GM12878 (cell line): ENCODE data around the gene RINL. TPM values are rescaled to one million over a fixed set of nuclear protein-coding genes. Genes with fewer than 3 reads are reported as not detected.

ENCODE experiments used
- ETV6 ChIP-seq, 2 experiments: fragments of 450-650 bp in 1 of 2; IDR thresholded peaks in 1 of 2; conservative IDR thresholded peaks in 1 of 2; 2 replicates each; pipeline ENCODE4 v1.6.1; 2014; ENCODE audit warnings: antibody characterized with exemption in 1 of 2, borderline replicate concordance in 1 of 2, low read depth in 1 of 2, mild to moderate bottlenecking in 1 of 2, moderate library complexity in 1 of 2
- FOXK2 ChIP-seq: fragments of 450-650 bp; IDR thresholded peaks from 2 replicates; pipeline ENCODE4 v1.6.1; 2017; ENCODE audit warnings: mild to moderate bottlenecking, moderate library complexity
- HCFC1 ChIP-seq: fragments of 150-350 bp; IDR thresholded peaks from 2 replicates; pipeline ENCODE4 v1.6.1; 2014; ENCODE audit warnings: low read length
- KLF5 ChIP-seq: fragments of 450-650 bp; IDR thresholded peaks from 2 replicates; pipeline ENCODE4 v1.6.1; 2014; ENCODE audit warnings: mild to moderate bottlenecking; ENCODE audit not compliant: partially characterized antibody
- NR2C1 ChIP-seq: fragments of 450-650 bp; IDR thresholded peaks from 2 replicates; pipeline ENCODE4 v1.6.1; 2017; ENCODE audit warnings: antibody characterized with exemption, mild to moderate bottlenecking, moderate library complexity
- PAX5 ChIP-seq: IDR thresholded peaks from 2 replicates; pipeline ENCODE4 v1.6.1; 2011; ENCODE audit warnings: low read depth, low read length, borderline replicate concordance
- SIX5 ChIP-seq: IDR thresholded peaks from 2 replicates; pipeline ENCODE4 v1.6.1; 2011; ENCODE audit warnings: mild to moderate bottlenecking, low read depth, low read length, moderate library complexity; ENCODE audit not compliant: severe bottlenecking
- SPI1 ChIP-seq: IDR thresholded peaks from 2 replicates; pipeline ENCODE4 v1.6.1; 2011; ENCODE audit warnings: low read depth, mild to moderate bottlenecking, low read length, moderate library complexity, borderline replicate concordance; ENCODE audit not compliant: insufficient read depth
- WRNIP1 ChIP-seq: IDR thresholded peaks from 2 replicates; pipeline ENCODE4 v1.6.1; 2011; ENCODE audit warnings: low read depth, low read length, improper control_type of control experiment, borderline replicate concordance
- YY1 ChIP-seq: IDR thresholded peaks from 2 replicates; pipeline ENCODE4 v1.6.1; 2011; ENCODE audit warnings: low read depth, mild to moderate bottlenecking, low read length
- polyA plus RNA-seq, 11 experiments: library from polyadenylated mRNA; depleted of rRNA in 4 of 11; unstranded in 6 of 11; stranded (reverse) in 5 of 11; fragments of >200 nt; fragmentation: Nextera tagmentation in 4 of 11; fragmentation: Illumina TruSeq in 1 of 11; extraction: Ambion mirVana in 4 of 11; extraction: Trizol in 1 of 11; gene quantifications; 1 replicate in 1 of 11; 2 replicates in 10 of 11; pipeline versions ENCODE4 v1.2.1 to v1.2.3, GENCODE V29; 2011 to 2016; ENCODE audit warnings: inconsistent platforms in 2 of 11, missing spikeins in 2 of 11, low read depth in 1 of 11
- total RNA-seq, 4 experiments: library from RNA; depleted of rRNA in 3 of 4; stranded (reverse); fragments of >200 nt in 3 of 4; fragmentation: Illumina TruSeq in 1 of 4; extraction: Trizol in 1 of 4; gene quantifications; 2 replicates each; pipeline versions ENCODE4 v1.2.1 to v1.2.3, GENCODE V29; 2013 to 2021
- TF ChIP-seq, protein P1 (sequence below), 3 experiments: IDR thresholded peaks in 2 of 3; conservative IDR thresholded peaks in 1 of 3; 2 replicates each; pipeline ENCODE4 v1.5.1; 2011; ENCODE audit warnings: low read depth in 3 of 3, low read length in 3 of 3, mild to moderate bottlenecking in 3 of 3, control low read depth in 2 of 3, moderate library complexity in 2 of 3, inconsistent platforms in 1 of 3, mixed read lengths in 1 of 3; ENCODE audit not compliant: control insufficient read depth in 2 of 3, insufficient read depth in 1 of 3; ENCODE audit errors: extremely low read depth in 1 of 3
- TF ChIP-seq, protein P2 (sequence below): IDR thresholded peaks from 2 replicates; pipeline ENCODE4 v1.6.1; 2012; ENCODE audit warnings: low read length, inconsistent platforms
- TF ChIP-seq, protein P3 (sequence below): fragments of 450-650 bp; IDR thresholded peaks from 2 replicates; pipeline ENCODE4 v1.6.1; 2017; ENCODE audit warnings: mild to moderate bottlenecking, moderate library complexity
- TF ChIP-seq, protein P4 (sequence below): fragments of 450-650 bp; IDR thresholded peaks from 2 replicates; pipeline ENCODE4 v1.6.1; 2017; ENCODE audit warnings: mild to moderate bottlenecking, moderate library complexity
- TF ChIP-seq, protein P5 (sequence below): IDR thresholded peaks from 2 replicates; pipeline ENCODE4 v1.6.1; 2011; ENCODE audit warnings: borderline replicate concordance, low read depth, mild to moderate bottlenecking, moderate library complexity, mixed read lengths, low read length; ENCODE audit not compliant: insufficient read depth; ENCODE audit errors: extremely low read length

Gene RINL
- total and polyA plus RNA-seq, 10 of the 15 experiments (the other 5 are each of a cell fraction or from before 2014, with no cell fraction given), result 14.5 to 64.2 (median 47.6) TPM

DNA sequence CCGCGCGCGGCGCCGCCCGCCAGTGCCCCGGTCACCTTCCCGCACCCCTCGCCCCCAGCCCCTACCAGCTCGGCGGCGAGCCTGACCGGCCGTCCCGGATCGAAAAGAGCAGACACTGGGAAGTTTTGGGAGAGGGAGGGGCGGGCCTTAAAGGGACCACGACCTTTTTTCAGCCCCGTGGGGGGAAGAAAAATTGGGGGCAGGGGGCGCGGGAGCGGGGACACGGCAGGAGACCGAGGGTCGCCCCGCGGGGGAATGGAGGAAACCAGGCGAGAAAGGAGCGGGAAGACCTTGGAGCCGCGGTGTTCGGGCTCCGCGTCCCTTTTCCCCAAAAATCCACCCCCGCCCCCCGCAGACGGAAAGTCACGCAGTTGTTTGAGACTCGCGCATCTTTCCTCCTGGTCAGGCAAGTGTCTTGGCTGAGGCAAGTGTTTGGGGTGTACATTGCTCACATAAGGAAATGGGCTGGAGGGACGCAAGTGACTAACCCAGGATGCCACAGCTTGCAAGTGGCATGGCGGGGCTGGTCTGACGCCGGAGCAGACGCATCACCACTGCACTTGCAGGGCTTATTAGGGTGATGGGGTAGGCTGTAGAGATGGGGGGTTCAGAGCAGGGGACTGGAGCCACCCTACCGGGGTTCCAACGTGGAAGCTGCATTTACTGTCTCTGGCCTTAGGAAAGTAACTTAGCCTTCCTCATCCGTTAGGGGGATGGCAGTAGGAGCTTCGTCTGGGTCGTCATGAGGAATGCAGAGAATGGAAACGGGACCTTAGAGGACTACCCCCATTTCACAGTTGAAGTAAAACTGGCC, 25.6 kb downstream of the RINL start (continued):
- TF ChIP-seq, protein P1, sequence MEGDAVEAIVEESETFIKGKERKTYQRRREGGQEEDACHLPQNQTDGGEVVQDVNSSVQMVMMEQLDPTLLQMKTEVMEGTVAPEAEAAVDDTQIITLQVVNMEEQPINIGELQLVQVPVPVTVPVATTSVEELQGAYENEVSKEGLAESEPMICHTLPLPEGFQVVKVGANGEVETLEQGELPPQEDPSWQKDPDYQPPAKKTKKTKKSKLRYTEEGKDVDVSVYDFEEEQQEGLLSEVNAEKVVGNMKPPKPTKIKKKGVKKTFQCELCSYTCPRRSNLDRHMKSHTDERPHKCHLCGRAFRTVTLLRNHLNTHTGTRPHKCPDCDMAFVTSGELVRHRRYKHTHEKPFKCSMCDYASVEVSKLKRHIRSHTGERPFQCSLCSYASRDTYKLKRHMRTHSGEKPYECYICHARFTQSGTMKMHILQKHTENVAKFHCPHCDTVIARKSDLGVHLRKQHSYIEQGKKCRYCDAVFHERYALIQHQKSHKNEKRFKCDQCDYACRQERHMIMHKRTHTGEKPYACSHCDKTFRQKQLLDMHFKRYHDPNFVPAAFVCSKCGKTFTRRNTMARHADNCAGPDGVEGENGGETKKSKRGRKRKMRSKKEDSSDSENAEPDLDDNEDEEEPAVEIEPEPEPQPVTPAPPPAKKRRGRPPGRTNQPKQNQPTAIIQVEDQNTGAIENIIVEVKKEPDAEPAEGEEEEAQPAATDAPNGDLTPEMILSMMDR (IDR thresholded peaks at IDR 0.05 in 2 of 3, conservative IDR thresholded peaks at IDR 0.05 in 1 of 3; ENCODE audit: control insufficient read depth in 2 of 3, extremely low read depth in 1 of 3, insufficient read depth in 1 of 3, low read depth in 3 of 3, low read length in 3 of 3), result no peak
- peak; percentile 69 for TF ChIP-seq YY1
- TF ChIP-seq, protein P2, sequence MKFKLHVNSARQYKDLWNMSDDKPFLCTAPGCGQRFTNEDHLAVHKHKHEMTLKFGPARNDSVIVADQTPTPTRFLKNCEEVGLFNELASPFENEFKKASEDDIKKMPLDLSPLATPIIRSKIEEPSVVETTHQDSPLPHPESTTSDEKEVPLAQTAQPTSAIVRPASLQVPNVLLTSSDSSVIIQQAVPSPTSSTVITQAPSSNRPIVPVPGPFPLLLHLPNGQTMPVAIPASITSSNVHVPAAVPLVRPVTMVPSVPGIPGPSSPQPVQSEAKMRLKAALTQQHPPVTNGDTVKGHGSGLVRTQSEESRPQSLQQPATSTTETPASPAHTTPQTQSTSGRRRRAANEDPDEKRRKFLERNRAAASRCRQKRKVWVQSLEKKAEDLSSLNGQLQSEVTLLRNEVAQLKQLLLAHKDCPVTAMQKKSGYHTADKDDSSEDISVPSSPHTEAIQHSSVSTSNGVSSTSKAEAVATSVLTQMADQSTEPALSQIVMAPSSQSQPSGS, result no peak
- no peak for TF ChIP-seq PAX5
- TF ChIP-seq SIX5, result no peak
- no peak for TF ChIP-seq WRNIP1
- no peak for TF ChIP-seq HCFC1
- TF ChIP-seq, protein P3, sequence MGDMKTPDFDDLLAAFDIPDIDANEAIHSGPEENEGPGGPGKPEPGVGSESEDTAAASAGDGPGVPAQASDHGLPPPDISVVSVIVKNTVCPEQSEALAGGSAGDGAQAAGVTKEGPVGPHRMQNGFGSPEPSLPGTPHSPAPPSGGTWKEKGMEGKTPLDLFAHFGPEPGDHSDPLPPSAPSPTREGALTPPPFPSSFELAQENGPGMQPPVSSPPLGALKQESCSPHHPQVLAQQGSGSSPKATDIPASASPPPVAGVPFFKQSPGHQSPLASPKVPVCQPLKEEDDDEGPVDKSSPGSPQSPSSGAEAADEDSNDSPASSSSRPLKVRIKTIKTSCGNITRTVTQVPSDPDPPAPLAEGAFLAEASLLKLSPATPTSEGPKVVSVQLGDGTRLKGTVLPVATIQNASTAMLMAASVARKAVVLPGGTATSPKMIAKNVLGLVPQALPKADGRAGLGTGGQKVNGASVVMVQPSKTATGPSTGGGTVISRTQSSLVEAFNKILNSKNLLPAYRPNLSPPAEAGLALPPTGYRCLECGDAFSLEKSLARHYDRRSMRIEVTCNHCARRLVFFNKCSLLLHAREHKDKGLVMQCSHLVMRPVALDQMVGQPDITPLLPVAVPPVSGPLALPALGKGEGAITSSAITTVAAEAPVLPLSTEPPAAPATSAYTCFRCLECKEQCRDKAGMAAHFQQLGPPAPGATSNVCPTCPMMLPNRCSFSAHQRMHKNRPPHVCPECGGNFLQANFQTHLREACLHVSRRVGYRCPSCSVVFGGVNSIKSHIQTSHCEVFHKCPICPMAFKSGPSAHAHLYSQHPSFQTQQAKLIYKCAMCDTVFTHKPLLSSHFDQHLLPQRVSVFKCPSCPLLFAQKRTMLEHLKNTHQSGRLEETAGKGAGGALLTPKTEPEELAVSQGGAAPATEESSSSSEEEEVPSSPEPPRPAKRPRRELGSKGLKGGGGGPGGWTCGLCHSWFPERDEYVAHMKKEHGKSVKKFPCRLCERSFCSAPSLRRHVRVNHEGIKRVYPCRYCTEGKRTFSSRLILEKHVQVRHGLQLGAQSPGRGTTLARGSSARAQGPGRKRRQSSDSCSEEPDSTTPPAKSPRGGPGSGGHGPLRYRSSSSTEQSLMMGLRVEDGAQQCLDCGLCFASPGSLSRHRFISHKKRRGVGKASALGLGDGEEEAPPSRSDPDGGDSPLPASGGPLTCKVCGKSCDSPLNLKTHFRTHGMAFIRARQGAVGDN, result peak; percentile 52; the same call in 1 of the 2 replicates
- no peak for TF ChIP-seq KLF5
- TF ChIP-seq SPI1, result no peak
- TF ChIP-seq, protein P4, sequence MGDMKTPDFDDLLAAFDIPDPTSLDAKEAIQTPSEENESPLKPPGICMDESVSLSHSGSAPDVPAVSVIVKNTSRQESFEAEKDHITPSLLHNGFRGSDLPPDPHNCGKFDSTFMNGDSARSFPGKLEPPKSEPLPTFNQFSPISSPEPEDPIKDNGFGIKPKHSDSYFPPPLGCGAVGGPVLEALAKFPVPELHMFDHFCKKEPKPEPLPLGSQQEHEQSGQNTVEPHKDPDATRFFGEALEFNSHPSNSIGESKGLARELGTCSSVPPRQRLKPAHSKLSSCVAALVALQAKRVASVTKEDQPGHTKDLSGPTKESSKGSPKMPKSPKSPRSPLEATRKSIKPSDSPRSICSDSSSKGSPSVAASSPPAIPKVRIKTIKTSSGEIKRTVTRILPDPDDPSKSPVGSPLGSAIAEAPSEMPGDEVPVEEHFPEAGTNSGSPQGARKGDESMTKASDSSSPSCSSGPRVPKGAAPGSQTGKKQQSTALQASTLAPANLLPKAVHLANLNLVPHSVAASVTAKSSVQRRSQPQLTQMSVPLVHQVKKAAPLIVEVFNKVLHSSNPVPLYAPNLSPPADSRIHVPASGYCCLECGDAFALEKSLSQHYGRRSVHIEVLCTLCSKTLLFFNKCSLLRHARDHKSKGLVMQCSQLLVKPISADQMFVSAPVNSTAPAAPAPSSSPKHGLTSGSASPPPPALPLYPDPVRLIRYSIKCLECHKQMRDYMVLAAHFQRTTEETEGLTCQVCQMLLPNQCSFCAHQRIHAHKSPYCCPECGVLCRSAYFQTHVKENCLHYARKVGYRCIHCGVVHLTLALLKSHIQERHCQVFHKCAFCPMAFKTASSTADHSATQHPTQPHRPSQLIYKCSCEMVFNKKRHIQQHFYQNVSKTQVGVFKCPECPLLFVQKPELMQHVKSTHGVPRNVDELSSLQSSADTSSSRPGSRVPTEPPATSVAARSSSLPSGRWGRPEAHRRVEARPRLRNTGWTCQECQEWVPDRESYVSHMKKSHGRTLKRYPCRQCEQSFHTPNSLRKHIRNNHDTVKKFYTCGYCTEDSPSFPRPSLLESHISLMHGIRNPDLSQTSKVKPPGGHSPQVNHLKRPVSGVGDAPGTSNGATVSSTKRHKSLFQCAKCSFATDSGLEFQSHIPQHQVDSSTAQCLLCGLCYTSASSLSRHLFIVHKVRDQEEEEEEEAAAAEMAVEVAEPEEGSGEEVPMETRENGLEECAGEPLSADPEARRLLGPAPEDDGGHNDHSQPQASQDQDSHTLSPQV, result no peak
- no peak for TF ChIP-seq NR2C1
- no peak for TF ChIP-seq FOXK2
- TF ChIP-seq ETV6 (conservative IDR thresholded peaks at IDR 0.05 in 1 of 2, IDR thresholded peaks at IDR 0.05 in 1 of 2; ENCODE audit: borderline replicate concordance in 1 of 2, low read depth in 1 of 2), result no peak
- TF ChIP-seq, protein P5, sequence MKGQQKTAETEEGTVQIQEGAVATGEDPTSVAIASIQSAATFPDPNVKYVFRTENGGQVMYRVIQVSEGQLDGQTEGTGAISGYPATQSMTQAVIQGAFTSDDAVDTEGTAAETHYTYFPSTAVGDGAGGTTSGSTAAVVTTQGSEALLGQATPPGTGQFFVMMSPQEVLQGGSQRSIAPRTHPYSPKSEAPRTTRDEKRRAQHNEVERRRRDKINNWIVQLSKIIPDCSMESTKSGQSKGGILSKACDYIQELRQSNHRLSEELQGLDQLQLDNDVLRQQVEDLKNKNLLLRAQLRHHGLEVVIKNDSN, result no peak
